Measurements from ENCODE around the gene RTP5. TPM values are rescaled to one million over a fixed set of nuclear protein-coding genes. Genes with fewer than 3 reads are reported as not detected.

Gene RTP5
- total and polyA plus RNA-seq, 8 donors, result 0.02 to 0.19 TPM; not detected in 6

- Histone ChIP-seq H3K4me1 (no peaks in the 10 kb centered on the region), H3K36me3 (no peaks in the 10 kb centered on the region), H3K4me3 (no peak overlapping the region), H3K27ac (no peak overlapping the region), H3K27me3 (no peaks in the 10 kb centered on the region), H3K9me3 (no peaks in the 10 kb centered on the region)
- intact Hi-C loops (cut with DNase I), result no loop called here
- no peak for ATAC-seq
- TF ChIP-seq CTCF (IDR thresholded peaks at IDR 0.05), result no peak
- FAIRE-seq, result no peak
- DNase-seq, result no peak
- 81 to 83% methylated on average over 10 of the region's 10 CpGs for WGBS, 2 donors
Observed at GRCh38 chr2:241834527-241835210, 34.9 kb upstream of the RTP5 start.

- intact Hi-C loops (cut with DNase I), result no loop called here
- Histone ChIP-seq H3K4me1 (no peaks in the 10 kb centered on the region), H3K9me3 (no peaks in the 10 kb centered on the region), H3K27me3 (no peaks in the 10 kb centered on the region), H3K27ac (no peak overlapping the region), H3K4me3 (no peak overlapping the region), H3K36me3 (no peaks in the 10 kb centered on the region)
- TF ChIP-seq CTCF (IDR thresholded peaks at IDR 0.05), result no peak
- 74 to 80% methylated on average over 4 of the region's 4 CpGs for WGBS, 2 donors
- DNase-seq (no peak), FAIRE-seq (no peak), ATAC-seq (no peak)
Observed at GRCh38 chr2:241835611-241836010, 33.9 kb upstream of the RTP5 start.

GRCh38 chr2:241836292-241836691 is 33.2 kb upstream of the RTP5 start:
- Histone ChIP-seq H3K27ac (no peak overlapping the region), H3K4me3 (no peak overlapping the region), H3K9me3 (no peaks in the 10 kb centered on the region), H3K4me1 (no peaks in the 10 kb centered on the region), H3K36me3 (no peaks in the 10 kb centered on the region), H3K27me3 (no peaks in the 10 kb centered on the region)
- intact Hi-C loops (cut with DNase I), result no loop called here
- ATAC-seq (no peak), DNase-seq (no peak), FAIRE-seq (no peak)
- 61 to 64% methylated on average over 6 of the region's 6 CpGs for WGBS, 2 donors
- TF ChIP-seq CTCF (IDR thresholded peaks at IDR 0.05), result no peak

GRCh38 chr2:241837197-241837965 is 32.1 kb upstream of the RTP5 start:
- TF ChIP-seq CTCF (IDR thresholded peaks at IDR 0.05), result no peak
- Histone ChIP-seq H3K27ac (no peak overlapping the region), H3K36me3 (no peaks in the 10 kb centered on the region), H3K9me3 (no peaks in the 10 kb centered on the region), H3K27me3 (no peaks in the 10 kb centered on the region), H3K4me3 (no peak overlapping the region), H3K4me1 (no peaks in the 10 kb centered on the region)
- FAIRE-seq (no peak), DNase-seq (no peak), ATAC-seq (no peak)
- intact Hi-C loops (cut with DNase I), result no loop called here
- WGBS, 2 donors, result 38 to 43% methylated on average over 13 of the region's 13 CpGs
